Gastrocnemius medialis (tissue), 4 donors: ENCODE results near the gene SLC24A3. TPM values are rescaled to one million over a fixed set of nuclear protein-coding genes. Genes with fewer than 3 reads are reported as not detected.

Experiments
- ATAC-seq, 2 donors: fragments of 150-250 bp; one replicate each; pipeline ENCODE4 v1.9.1; 2016
- DNase-seq, 2 donors: peaks; one replicate each; pipeline ENCODE4 v3.0.0-alpha.2; 2019
- H3K27ac ChIP-seq, 4 donors: fragments of 200-600 bp; sonication (generic); 1 replicate in 1 of 4; 2 replicates in 3 of 4; pipeline ENCODE4 v1.5.1; 2016 to 2018; ENCODE audit warnings: mild to moderate bottlenecking in 2 of 4, moderate library complexity in 1 of 4
- H3K27me3 ChIP-seq, 3 donors: fragments of 200-600 bp; sonication (generic) in 2 of 3; 1 replicate in 1 of 3; 2 replicates in 2 of 3; pipeline versions ENCODE4 v1.5.1 to v1.6.0; 2016 to 2019; ENCODE audit warnings: mild to moderate bottlenecking in 1 of 3, moderate library complexity in 1 of 3
- H3K36me3 ChIP-seq, 2 donors: fragments of 200-600 bp; sonication (generic) in 1 of 2; one replicate each; pipeline ENCODE4 v1.5.1; 2017 to 2018
- H3K4me1 ChIP-seq, 2 donors: fragments of 200-600 bp; sonication (generic) in 1 of 2; one replicate each; pipeline ENCODE4 v1.5.1; 2016 to 2017; ENCODE audit warnings: mild to moderate bottlenecking in 2 of 2
- H3K4me3 ChIP-seq, 4 donors: fragments of 200-600 bp; sonication (generic) in 3 of 4; 1 replicate in 1 of 4; 2 replicates in 3 of 4; pipeline ENCODE4 v1.5.1; 2016 to 2019; ENCODE audit warnings: mild to moderate bottlenecking in 2 of 4
- H3K9me3 ChIP-seq, 3 donors: fragments of 200-600 bp; sonication (generic) in 2 of 3; 1 replicate in 1 of 3; 2 replicates in 2 of 3; pipeline ENCODE4 v1.5.1; 2016 to 2019
- CTCF ChIP-seq, 5 experiments: fragments of 450-650 bp in 3 of 5; fragments of 200-600 bp in 2 of 5; sonication (generic) in 2 of 5; IDR thresholded peaks in 4 of 5; conservative IDR thresholded peaks in 1 of 5; 1 replicate in 4 of 5; 2 replicates in 1 of 5; pipeline ENCODE4 v1.5.1; 2016 to 2019; ENCODE audit warnings: antibody characterized with exemption in 5 of 5, mild to moderate bottlenecking in 3 of 5, moderate library complexity in 3 of 5
- POLR2A ChIP-seq, 2 donors: fragments of 450-650 bp; IDR thresholded peaks; one replicate each; pipeline ENCODE4 v1.6.1; 2017; ENCODE audit warnings: antibody characterized with exemption in 2 of 2, mild to moderate bottlenecking in 2 of 2, moderate library complexity in 2 of 2
- in situ Hi-C, 4 donors: fragments of 200-750 bp; cut with MboI; loops; one replicate each; pipeline versions ENCODE4 v1.15.0 to v1.8.0; 2017; ENCODE audit warnings: low sequenced_read_pairs in 4 of 4
- intact Hi-C: fragments of 100-400 bp; cut with DNase I; formaldehyde crosslinking; loops from one replicate; pipeline ENCODE4 v1.15.1; 2023; ENCODE audit warnings: low total_unique reads
- total RNA-seq, 4 donors: library from RNA; depleted of rRNA; stranded (reverse); fragments of >200 nt; gene quantifications; one replicate each; pipeline versions ENCODE4 v1.1.0 to v1.2.3, GENCODE V29; 2016

SLC24A3 gene
- total RNA-seq, 4 donors from 2014 or later, result 3.3 to 7.8 (median 6.7) TPM

- Histone ChIP-seq H3K4me1 (no peaks in the 10 kb centered on the region), H3K4me3 (no peak overlapping the region), H3K9me3 (no peaks in the 10 kb centered on the region), H3K27ac (no peak overlapping the region), H3K36me3 (no peaks in the 10 kb centered on the region), H3K27me3 (no peaks in the 10 kb centered on the region)
- in situ Hi-C loops, result no loop called here
- no peak for ATAC-seq
- intact Hi-C loops, result no loop called here
- no peak for TF ChIP-seq POLR2A (IDR thresholded peaks at IDR 0.05)
- TF ChIP-seq CTCF (IDR thresholded peaks at IDR 0.05 in 4 of 5, conservative IDR thresholded peaks at IDR 0.05 in 1 of 5), result no peak
- no peak for DNase-seq
Measured at GRCh38 chr20:19405958-19406357, 193.5 kb downstream of the SLC24A3 start.

GRCh38 chr20:19406381-19406780, 193.9 kb downstream of the SLC24A3 start:
- Histone ChIP-seq H3K4me3 (no peak overlapping the region), H3K27me3 (no peaks in the 10 kb centered on the region), H3K4me1 (no peaks in the 10 kb centered on the region), H3K27ac (no peak overlapping the region), H3K36me3 (no peaks in the 10 kb centered on the region), H3K9me3 (no peaks in the 10 kb centered on the region)
- in situ Hi-C loops, result no loop called here
- ATAC-seq (no peak), DNase-seq (no peak)
- intact Hi-C loops, result no loop called here
- TF ChIP-seq POLR2A (IDR thresholded peaks at IDR 0.05) (no peak), CTCF (IDR thresholded peaks at IDR 0.05 in 4 of 5, conservative IDR thresholded peaks at IDR 0.05 in 1 of 5) (no peak)

GRCh38 chr20:19407196-19407595, 194.8 kb downstream of the SLC24A3 start:
- Histone ChIP-seq H3K27me3 (no peaks in the 10 kb centered on the region), H3K4me1 (no peaks in the 10 kb centered on the region), H3K4me3 (no peak overlapping the region), H3K9me3 (no peaks in the 10 kb centered on the region), H3K27ac (no peak overlapping the region), H3K36me3 (no peaks in the 10 kb centered on the region)
- ATAC-seq, result no peak
- DNase-seq, result no peak
- TF ChIP-seq POLR2A (IDR thresholded peaks at IDR 0.05) (no peak), CTCF (IDR thresholded peaks at IDR 0.05 in 4 of 5, conservative IDR thresholded peaks at IDR 0.05 in 1 of 5) (no peak)
- in situ Hi-C loops (no loop called here), intact Hi-C loops (no loop called here)

- Histone ChIP-seq H3K27ac (no peak overlapping the region), H3K27me3 (no peaks in the 10 kb centered on the region), H3K9me3 (no peaks in the 10 kb centered on the region), H3K36me3 (no peaks in the 10 kb centered on the region), H3K4me3 (no peak overlapping the region), H3K4me1 (no peaks in the 10 kb centered on the region)
- no peak for DNase-seq
- intact Hi-C loops (no loop called here), in situ Hi-C loops (no loop called here)
- no peak for TF ChIP-seq POLR2A (IDR thresholded peaks at IDR 0.05)
- no peak for TF ChIP-seq CTCF (IDR thresholded peaks at IDR 0.05 in 4 of 5, conservative IDR thresholded peaks at IDR 0.05 in 1 of 5)
- ATAC-seq, result no peak
Measured at GRCh38 chr20:19407736-19408135, 195.3 kb downstream of the SLC24A3 start.

- no peaks in the 10 kb centered on the region for H3K27me3 ChIP-seq
- H3K36me3 ChIP-seq, result no peaks in the 10 kb centered on the region
- intact Hi-C loops (no loop called here), in situ Hi-C loops (no loop called here)
- DNase-seq, result no peak
- ATAC-seq, result no peak
- H3K4me1 ChIP-seq, result peaks cover 0 to 2% of the 10 kb centered on the region in 2 donors
- H3K27ac ChIP-seq, result no peak overlapping the region
- H3K9me3 ChIP-seq, result no peaks in the 10 kb centered on the region
- no peak overlapping the region for H3K4me3 ChIP-seq
- TF ChIP-seq CTCF (IDR thresholded peaks at IDR 0.05 in 4 of 5, conservative IDR thresholded peaks at IDR 0.05 in 1 of 5) (no peak), POLR2A (IDR thresholded peaks at IDR 0.05) (no peak)
Measured at GRCh38 chr20:19408971-19409370, 196.5 kb downstream of the SLC24A3 start.
